H9 (cell line): Measurements from ENCODE around the gene PLAGL1. TPM values are rescaled to one million over a fixed set of nuclear protein-coding genes. Genes with fewer than 3 reads are reported as not detected.

Experiments
- DNase-seq: peaks from one replicate; pipeline ENCODE4 v3.0.0-alpha.2; 2017
- H2AFZ ChIP-seq: one replicate; pipeline ENCODE4 v1.6.1; 2013; ENCODE audit warnings: mild to moderate bottlenecking, low read length, control low read depth, moderate library complexity
- H2AK5ac ChIP-seq: 2 replicates; pipeline ENCODE4 v1.6.1; 2013; ENCODE audit warnings: low read length, control low read depth, mixed read lengths; ENCODE audit not compliant: insufficient read length
- H2BK120ac ChIP-seq: one replicate; pipeline ENCODE4 v1.6.1; 2013; ENCODE audit warnings: low read depth, mild to moderate bottlenecking, low read length, control low read depth, inconsistent platforms; ENCODE audit not compliant: poor library complexity, severe bottlenecking
- H2BK12ac ChIP-seq: 2 replicates; pipeline ENCODE4 v1.6.1; 2013; ENCODE audit warnings: low read length, control low read depth, mixed read lengths, low read depth; ENCODE audit not compliant: insufficient read length
- H2BK15ac ChIP-seq: 2 replicates; pipeline ENCODE4 v1.6.1; 2013; ENCODE audit warnings: low read depth, low read length, control low read depth
- H2BK20ac ChIP-seq: one replicate; pipeline ENCODE4 v1.6.1; 2013; ENCODE audit warnings: low read depth, mild to moderate bottlenecking, low read length, control low read depth, inconsistent platforms; ENCODE audit not compliant: poor library complexity, severe bottlenecking
- H2BK5ac ChIP-seq: 2 replicates; pipeline ENCODE4 v1.6.1; 2013; ENCODE audit warnings: low read length, control low read depth, mixed read lengths; ENCODE audit not compliant: insufficient read length
- H3K14ac ChIP-seq: 2 replicates; pipeline ENCODE4 v1.6.1; 2013; ENCODE audit warnings: low read length, control low read depth; ENCODE audit not compliant: insufficient read depth
- H3K18ac ChIP-seq: 2 replicates; pipeline ENCODE4 v1.6.1; 2013; ENCODE audit warnings: low read depth, mild to moderate bottlenecking, mixed read lengths, low read length, control low read depth; ENCODE audit not compliant: insufficient read length
- H3K23ac ChIP-seq: 2 replicates; pipeline ENCODE4 v1.6.1; 2013; ENCODE audit warnings: low read length, control low read depth, mixed read lengths, low read depth; ENCODE audit not compliant: insufficient read length
- H3K23me2 ChIP-seq: 2 replicates; pipeline ENCODE4 v1.6.1; 2013; ENCODE audit warnings: low read depth, mild to moderate bottlenecking, mixed read lengths, low read length, control low read depth; ENCODE audit not compliant: insufficient read length, poor library complexity, severe bottlenecking
- H3K27ac ChIP-seq: 2 replicates; pipeline ENCODE4 v1.5.1; 2013; ENCODE audit warnings: low read length, control low read depth, mixed read lengths, low read depth; ENCODE audit not compliant: insufficient read length
- H3K27me3 ChIP-seq: 2 replicates; pipeline ENCODE4 v1.6.1; 2013; ENCODE audit warnings: low read length, control low read depth, inconsistent platforms; ENCODE audit not compliant: insufficient read depth
- H3K4ac ChIP-seq: 2 replicates; pipeline ENCODE4 v1.6.1; 2013; ENCODE audit warnings: low read depth, mild to moderate bottlenecking, control low read depth, inconsistent platforms, low read length, moderate library complexity
- H3K4me1 ChIP-seq: 2 replicates; pipeline ENCODE4 v1.6.1; 2013; ENCODE audit warnings: low read length, control low read depth, inconsistent platforms; ENCODE audit not compliant: insufficient read depth
- H3K4me2 ChIP-seq: 2 replicates; pipeline ENCODE4 v1.6.1; 2013; ENCODE audit warnings: low read length, control low read depth, mixed read lengths; ENCODE audit not compliant: insufficient read length, insufficient read depth
- H3K56ac ChIP-seq: 2 replicates; pipeline ENCODE4 v1.6.1; 2013; ENCODE audit warnings: low read depth, mild to moderate bottlenecking, mixed read lengths, low read length, control low read depth; ENCODE audit not compliant: insufficient read length
- H3K79me1 ChIP-seq: 2 replicates; pipeline ENCODE4 v1.6.1; 2013; ENCODE audit warnings: low read depth, mild to moderate bottlenecking, moderate library complexity, low read length, control low read depth, inconsistent platforms; ENCODE audit not compliant: insufficient read depth, poor library complexity, severe bottlenecking
- H3K79me2 ChIP-seq: 2 replicates; pipeline ENCODE4 v1.6.1; 2013; ENCODE audit warnings: low read length, control low read depth, inconsistent platforms; ENCODE audit not compliant: insufficient read depth
- H3K9ac ChIP-seq: 2 replicates; pipeline ENCODE4 v1.6.1; 2013; ENCODE audit warnings: low read length, control low read depth, mixed read lengths; ENCODE audit not compliant: insufficient read length; ENCODE audit errors: extremely low read depth
- H3K9me3 ChIP-seq: one replicate; pipeline ENCODE4 v1.6.1; 2013; ENCODE audit warnings: low read depth, low read length, inconsistent platforms; ENCODE audit not compliant: control insufficient read depth
- H3T11ph ChIP-seq: one replicate; pipeline ENCODE4 v1.6.1; 2013; ENCODE audit warnings: mild to moderate bottlenecking, low read length, control low read depth, inconsistent platforms
- H4K20me1 ChIP-seq: one replicate; pipeline ENCODE4 v1.6.1; 2013; ENCODE audit not compliant: control insufficient read depth, insufficient read length, insufficient read depth
- H4K5ac ChIP-seq: 2 replicates; pipeline ENCODE4 v1.6.1; 2013; ENCODE audit warnings: low read depth, mild to moderate bottlenecking, mixed read lengths, low read length, control low read depth; ENCODE audit not compliant: insufficient read length
- H4K8ac ChIP-seq: replicated peaks from 2 replicates; pipeline ENCODE4 v1.6.1; 2013; ENCODE audit warnings: low read length, control low read depth, mixed read lengths, low read depth; ENCODE audit not compliant: insufficient read length
- H4K91ac ChIP-seq: 2 replicates; pipeline ENCODE4 v1.6.1; 2013; ENCODE audit warnings: low read depth, mild to moderate bottlenecking, moderate library complexity, mixed read lengths, low read length, control low read depth; ENCODE audit not compliant: insufficient read length
- H3K27ac Mint-ChIP-seq, 3 experiments: 2 replicates in 2 of 3; 3 replicates in 1 of 3; pipeline ENCODE4 v1.8.0; 2020 to 2021; ENCODE audit warnings: mixed read lengths in 3 of 3, mild to moderate bottlenecking in 1 of 3, moderate library complexity in 1 of 3
- H3K27me3 Mint-ChIP-seq: 2 replicates; pipeline ENCODE4 v1.8.0; 2021; ENCODE audit warnings: low read depth, mild to moderate bottlenecking, moderate library complexity, mixed read lengths
- H3K36me3 Mint-ChIP-seq, 3 experiments: 2 replicates in 2 of 3; 3 replicates in 1 of 3; pipeline ENCODE4 v1.8.0; 2020 to 2021; ENCODE audit warnings: low read depth in 3 of 3, mixed read lengths in 3 of 3; ENCODE audit not compliant: insufficient read depth in 1 of 3
- H3K4me1 Mint-ChIP-seq, 2 experiments: 2 replicates each; pipeline ENCODE4 v1.8.0; 2020; ENCODE audit warnings: mixed read lengths in 2 of 2
- H3K4me3 Mint-ChIP-seq, 2 experiments: 2 replicates in 1 of 2; 3 replicates in 1 of 2; pipeline ENCODE4 v1.8.0; 2020 to 2021; ENCODE audit warnings: mild to moderate bottlenecking in 2 of 2, mixed read lengths in 2 of 2, moderate library complexity in 1 of 2
- H3K9me3 Mint-ChIP-seq, 2 experiments: 2 replicates in 1 of 2; 3 replicates in 1 of 2; pipeline ENCODE4 v1.8.0; 2020; ENCODE audit warnings: mild to moderate bottlenecking in 2 of 2, mixed read lengths in 2 of 2, moderate library complexity in 1 of 2
- CTCF ChIP-seq: fragments of 200-600 bp; sonication (generic); conservative IDR thresholded peaks from 3 replicates; pipeline ENCODE4 v1.8.0; 2021; ENCODE audit warnings: antibody characterized with exemption, mild to moderate bottlenecking
- WGBS: extraction: QIAGEN DNeasy Blood & Tissue Kit; methylation state at CpG from one replicate; pipeline ENCODE4 v1.1.7; 2013; ENCODE audit warnings: missing lambda C conversion rate, low lambda C conversion rate, mixed read lengths; ENCODE audit not compliant: insufficient read length; ENCODE audit errors: extremely low coverage; 5-methylcytosine and 5-hydroxymethylcytosine counted together
- total RNA-seq: library from RNA; stranded (reverse); gene quantifications from 2 replicates; pipeline ENCODE4 v1.2.1, GENCODE V29; 2021

Gene PLAGL1
- total RNA-seq, 1 experiment from 2014 or later = 1.9 TPM

GRCh38 chr6:143998686-143999085, 9.4 kb downstream of the PLAGL1 start:
- no peaks in the 10 kb centered on the region for H3K79me1 ChIP-seq
- no peaks in the 10 kb centered on the region for H4K20me1 ChIP-seq
- H3T11ph ChIP-seq = no peak overlapping the region
- H4K5ac ChIP-seq = no peak overlapping the region
- Mint-ChIP-seq H3K4me1 (peaks cover 6% of the 10 kb centered on the region in 2 experiments), H3K27ac (no peak overlapping the region), H3K27me3 (peaks cover 18% of the 10 kb centered on the region), H3K9me3 (peaks cover 17 to 25% of the 10 kb centered on the region in 2 experiments), H3K4me3 (no peak overlapping the region), H3K36me3 (peaks cover 3 to 13% (median 10%) of the 10 kb centered on the region in 3 experiments; a peak in 6 of 7 replicates)
- no peak overlapping the region for H3K4ac ChIP-seq
- H3K27ac ChIP-seq = no peak overlapping the region
- no peak overlapping the region for H2BK5ac ChIP-seq
- H3K79me2 ChIP-seq = no peaks in the 10 kb centered on the region
- no peak overlapping the region for H2AFZ ChIP-seq
- no peak for TF ChIP-seq CTCF
- H2BK15ac ChIP-seq = no peak overlapping the region
- H3K56ac ChIP-seq = no peak overlapping the region
- no peak overlapping the region for H2BK120ac ChIP-seq
- no peak overlapping the region for H4K8ac ChIP-seq
- H3K4me1 ChIP-seq = no peaks in the 10 kb centered on the region
- H2AK5ac ChIP-seq = no peak overlapping the region
- WGBS = no CpG with 5 or more reads among the region's 2 CpGs
- no peaks in the 10 kb centered on the region for H3K23me2 ChIP-seq
- no peak overlapping the region for H3K9ac ChIP-seq
- peaks cover 4% of the 10 kb centered on the region for H3K9me3 ChIP-seq
- H2BK12ac ChIP-seq = no peak overlapping the region
- H3K23ac ChIP-seq = no peak overlapping the region
- H3K27me3 ChIP-seq = no peaks in the 10 kb centered on the region
- H4K91ac ChIP-seq = no peak overlapping the region
- no peak overlapping the region for H2BK20ac ChIP-seq
- DNase-seq = no peak
- no peak overlapping the region for H3K4me2 ChIP-seq
- H3K14ac ChIP-seq = no peak overlapping the region
- H3K18ac ChIP-seq = no peak overlapping the region
